ENCODE results near the gene TMEM208. TPM values are rescaled to one million over a fixed set of nuclear protein-coding genes. Genes with fewer than 3 reads are reported as not detected.

The TMEM208 gene
- total and polyA plus RNA-seq, 2 of the 13 experiments (the other 11 are each of a cell fraction or from before 2014, with no cell fraction given): 58.8 to 72.9 TPM

DNA sequence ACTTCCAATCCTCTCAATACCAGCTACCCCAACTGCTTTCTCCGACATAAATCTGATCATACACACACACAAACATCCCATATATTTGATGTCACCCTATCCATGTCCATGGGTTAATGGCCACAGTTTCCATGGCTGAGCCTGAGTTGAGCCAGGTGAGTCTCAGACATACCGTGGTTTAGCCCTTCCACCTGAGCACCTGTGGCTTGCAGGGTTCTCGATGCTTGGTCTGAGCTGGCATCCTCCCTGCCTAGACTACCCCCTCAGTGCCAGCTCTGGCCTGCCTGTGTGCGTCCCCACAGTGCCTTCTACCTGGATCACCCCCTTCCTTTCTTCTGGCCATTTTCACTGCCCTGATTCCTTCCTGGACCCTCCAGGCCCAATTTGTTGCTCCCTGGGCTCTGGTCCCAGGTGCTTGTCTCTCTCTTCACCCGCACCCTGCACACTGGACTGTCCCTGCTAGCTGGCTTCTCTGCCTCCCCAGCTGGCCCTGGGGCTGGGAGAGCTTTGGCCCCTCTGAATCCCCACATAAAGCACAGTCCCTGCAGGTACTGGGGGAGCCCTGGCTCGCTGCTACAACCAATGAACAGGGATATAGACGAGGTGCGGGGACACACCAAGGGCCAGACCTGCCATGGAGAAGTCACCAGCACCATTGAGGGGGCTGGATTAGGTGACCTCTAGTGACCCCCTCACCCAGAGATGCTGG, 20.6 kb upstream of the TMEM208 start:
- ATAC-seq: no peak
- Histone ChIP-seq H3K4me1 (ENCODE audit: insufficient read depth, low read length) (peaks cover 55% of the 10 kb centered on the region), H3K4me2 (ENCODE audit: low read depth, low read length) (no peak overlapping the region), H4K20me1 (ENCODE audit: insufficient read depth, low read length) (no peaks in the 10 kb centered on the region), H3K27me3 (ENCODE audit: control insufficient read depth in 1 of 2, insufficient read depth in 2 of 2, low read length in 2 of 2) (no peaks in the 10 kb centered on the region), H3K79me2 (ENCODE audit: insufficient read depth, low read length) (no peaks in the 10 kb centered on the region), H3K9ac (ENCODE audit: insufficient read depth, low read depth, low read length) (no peak overlapping the region), H3K9me3 (ENCODE audit: low read length) (no peaks in the 10 kb centered on the region), H3K4me3 (replicated peaks in 1 of 3; ENCODE audit: insufficient read depth in 1 of 3, low read depth in 2 of 3, low read length in 3 of 3) (no peak overlapping the region), H3K36me3 (replicated peaks in 1 of 2; ENCODE audit: control insufficient read depth in 1 of 2, insufficient read depth in 2 of 2, low read length in 2 of 2) (peaks cover 16 to 20% of the 10 kb centered on the region in 2 experiments; a peak in 4 of 5 replicates), H2AFZ (ENCODE audit: low read length) (no peak overlapping the region), H3K27ac (ENCODE audit: extremely low read length, insufficient read depth, low read length) (no peak overlapping the region)
- no peak for DNase-seq (ENCODE audit: low spot score)
- intact Hi-C loops (cut with micrococcal nuclease; ENCODE audit: unreplicated experiment): no loop called here
- in situ Hi-C loops (cut with HindIII; ENCODE audit: extremely low pct_ligation_motif_present, low pct_unique_long_range_greater_than_20kb): no loop called here
- BruUV-seq (replicated peaks): TSS peak; percentile 19
- WGBS (ENCODE audit: low lambda C conversion rate): 94% methylated on average over 6 of the region's 8 CpGs
- POLR2A ChIA-PET: interaction anchor here (0.8 to 2.1 kb wide), 6 partner anchors 9 to 41 kb away, joined by 3 to 6 read pairs (median 4); partner anchors contain the start of genes FHOD1, NOL3 and TMEM208
- CTCF ChIA-PET (ENCODE audit: low intra/inter-chr PET ratio, low total read pairs): no interaction called here
- FAIRE-seq: peak; percentile 39
- TF ChIP-seq, protein P1, sequence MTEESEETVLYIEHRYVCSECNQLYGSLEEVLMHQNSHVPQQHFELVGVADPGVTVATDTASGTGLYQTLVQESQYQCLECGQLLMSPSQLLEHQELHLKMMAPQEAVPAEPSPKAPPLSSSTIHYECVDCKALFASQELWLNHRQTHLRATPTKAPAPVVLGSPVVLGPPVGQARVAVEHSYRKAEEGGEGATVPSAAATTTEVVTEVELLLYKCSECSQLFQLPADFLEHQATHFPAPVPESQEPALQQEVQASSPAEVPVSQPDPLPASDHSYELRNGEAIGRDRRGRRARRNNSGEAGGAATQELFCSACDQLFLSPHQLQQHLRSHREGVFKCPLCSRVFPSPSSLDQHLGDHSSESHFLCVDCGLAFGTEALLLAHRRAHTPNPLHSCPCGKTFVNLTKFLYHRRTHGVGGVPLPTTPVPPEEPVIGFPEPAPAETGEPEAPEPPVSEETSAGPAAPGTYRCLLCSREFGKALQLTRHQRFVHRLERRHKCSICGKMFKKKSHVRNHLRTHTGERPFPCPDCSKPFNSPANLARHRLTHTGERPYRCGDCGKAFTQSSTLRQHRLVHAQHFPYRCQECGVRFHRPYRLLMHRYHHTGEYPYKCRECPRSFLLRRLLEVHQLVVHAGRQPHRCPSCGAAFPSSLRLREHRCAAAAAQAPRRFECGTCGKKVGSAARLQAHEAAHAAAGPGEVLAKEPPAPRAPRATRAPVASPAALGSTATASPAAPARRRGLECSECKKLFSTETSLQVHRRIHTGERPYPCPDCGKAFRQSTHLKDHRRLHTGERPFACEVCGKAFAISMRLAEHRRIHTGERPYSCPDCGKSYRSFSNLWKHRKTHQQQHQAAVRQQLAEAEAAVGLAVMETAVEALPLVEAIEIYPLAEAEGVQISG (CRISPR knock-in tag; IDR thresholded peaks at IDR 0.05): 0 out of 2 replicates have a peak, but pooled peaks have one; percentile 1
- TF ChIP-seq CCAR2 (optimal IDR thresholded peaks at IDR 0.05; ENCODE audit: low read depth, low read length): peak; percentile 52
- TF ChIP-seq ARNT2 (CRISPR knock-in tag; IDR thresholded peaks at IDR 0.05; ENCODE audit: low read depth): peak; percentile 49; the same call in 1 of the 2 replicates
- TF ChIP-seq ZSCAN25 (CRISPR knock-in tag; IDR thresholded peaks at IDR 0.05): peak; percentile 31; the same call in 1 of the 2 replicates
- TF ChIP-seq, protein P2, sequence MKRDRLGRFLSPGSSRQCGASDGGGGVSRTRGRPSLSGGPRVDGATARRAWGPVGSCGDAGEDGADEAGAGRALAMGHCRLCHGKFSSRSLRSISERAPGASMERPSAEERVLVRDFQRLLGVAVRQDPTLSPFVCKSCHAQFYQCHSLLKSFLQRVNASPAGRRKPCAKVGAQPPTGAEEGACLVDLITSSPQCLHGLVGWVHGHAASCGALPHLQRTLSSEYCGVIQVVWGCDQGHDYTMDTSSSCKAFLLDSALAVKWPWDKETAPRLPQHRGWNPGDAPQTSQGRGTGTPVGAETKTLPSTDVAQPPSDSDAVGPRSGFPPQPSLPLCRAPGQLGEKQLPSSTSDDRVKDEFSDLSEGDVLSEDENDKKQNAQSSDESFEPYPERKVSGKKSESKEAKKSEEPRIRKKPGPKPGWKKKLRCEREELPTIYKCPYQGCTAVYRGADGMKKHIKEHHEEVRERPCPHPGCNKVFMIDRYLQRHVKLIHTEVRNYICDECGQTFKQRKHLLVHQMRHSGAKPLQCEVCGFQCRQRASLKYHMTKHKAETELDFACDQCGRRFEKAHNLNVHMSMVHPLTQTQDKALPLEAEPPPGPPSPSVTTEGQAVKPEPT (CRISPR knock-in tag; IDR thresholded peaks at IDR 0.05; ENCODE audit: low read depth): no peak
- TF ChIP-seq, protein P3, sequence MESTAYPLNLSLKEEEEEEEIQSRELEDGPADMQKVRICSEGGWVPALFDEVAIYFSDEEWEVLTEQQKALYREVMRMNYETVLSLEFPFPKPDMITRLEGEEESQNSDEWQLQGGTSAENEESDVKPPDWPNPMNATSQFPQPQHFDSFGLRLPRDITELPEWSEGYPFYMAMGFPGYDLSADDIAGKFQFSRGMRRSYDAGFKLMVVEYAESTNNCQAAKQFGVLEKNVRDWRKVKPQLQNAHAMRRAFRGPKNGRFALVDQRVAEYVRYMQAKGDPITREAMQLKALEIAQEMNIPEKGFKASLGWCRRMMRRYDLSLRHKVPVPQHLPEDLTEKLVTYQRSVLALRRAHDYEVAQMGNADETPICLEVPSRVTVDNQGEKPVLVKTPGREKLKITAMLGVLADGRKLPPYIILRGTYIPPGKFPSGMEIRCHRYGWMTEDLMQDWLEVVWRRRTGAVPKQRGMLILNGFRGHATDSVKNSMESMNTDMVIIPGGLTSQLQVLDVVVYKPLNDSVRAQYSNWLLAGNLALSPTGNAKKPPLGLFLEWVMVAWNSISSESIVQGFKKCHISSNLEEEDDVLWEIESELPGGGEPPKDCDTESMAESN (CRISPR knock-in tag; conservative IDR thresholded peaks at IDR 0.05): peak; percentile 45; the same call in 1 of the 2 replicates
- TF ChIP-seq, protein P4, sequence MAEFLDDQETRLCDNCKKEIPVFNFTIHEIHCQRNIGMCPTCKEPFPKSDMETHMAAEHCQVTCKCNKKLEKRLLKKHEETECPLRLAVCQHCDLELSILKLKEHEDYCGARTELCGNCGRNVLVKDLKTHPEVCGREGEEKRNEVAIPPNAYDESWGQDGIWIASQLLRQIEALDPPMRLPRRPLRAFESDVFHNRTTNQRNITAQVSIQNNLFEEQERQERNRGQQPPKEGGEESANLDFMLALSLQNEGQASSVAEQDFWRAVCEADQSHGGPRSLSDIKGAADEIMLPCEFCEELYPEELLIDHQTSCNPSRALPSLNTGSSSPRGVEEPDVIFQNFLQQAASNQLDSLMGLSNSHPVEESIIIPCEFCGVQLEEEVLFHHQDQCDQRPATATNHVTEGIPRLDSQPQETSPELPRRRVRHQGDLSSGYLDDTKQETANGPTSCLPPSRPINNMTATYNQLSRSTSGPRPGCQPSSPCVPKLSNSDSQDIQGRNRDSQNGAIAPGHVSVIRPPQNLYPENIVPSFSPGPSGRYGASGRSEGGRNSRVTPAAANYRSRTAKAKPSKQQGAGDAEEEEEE (CRISPR knock-in tag; IDR thresholded peaks at IDR 0.05; ENCODE audit: borderline replicate concordance): no peak
- TF ChIP-seq SSRP1 (CRISPR knock-in tag; IDR thresholded peaks at IDR 0.05): peak; percentile 62; the same call in 1 of the 2 replicates
- TF ChIP-seq ATF7-NPFF (CRISPR knock-in tag; IDR thresholded peaks at IDR 0.05; ENCODE audit: low read depth): 0 out of 2 replicates have a peak, but pooled peaks have one; percentile 23
- TF ChIP-seq ZNF546 (CRISPR knock-in tag; conservative IDR thresholded peaks at IDR 0.05): no peak
- TF ChIP-seq ZNF207 (IDR thresholded peaks at IDR 0.05; ENCODE audit: borderline replicate concordance): no peak
- peak; percentile 37; the same call in 1 of the 2 replicates for TF ChIP-seq POLR2G (IDR thresholded peaks at IDR 0.05; ENCODE audit: low read depth, low read length)
- TF ChIP-seq NONO (IDR thresholded peaks at IDR 0.05): no peak
- peak; percentile 40; the same call in 1 of the 2 replicates for TF ChIP-seq NONO (CRISPR knock-in tag; conservative IDR thresholded peaks at IDR 0.05)
- no peak for TF ChIP-seq ZNF772 (CRISPR knock-in tag; IDR thresholded peaks at IDR 0.05)

Data from HepG2 (cell line).